NCI-H82 (cell line): ENCODE results near the gene MICAL2.

Experiments
- DNase-seq: peaks from one replicate; lab custom pipeline; 2025; lab: John Stamatoyannopoulos, UW

Gene MICAL2

DNA sequence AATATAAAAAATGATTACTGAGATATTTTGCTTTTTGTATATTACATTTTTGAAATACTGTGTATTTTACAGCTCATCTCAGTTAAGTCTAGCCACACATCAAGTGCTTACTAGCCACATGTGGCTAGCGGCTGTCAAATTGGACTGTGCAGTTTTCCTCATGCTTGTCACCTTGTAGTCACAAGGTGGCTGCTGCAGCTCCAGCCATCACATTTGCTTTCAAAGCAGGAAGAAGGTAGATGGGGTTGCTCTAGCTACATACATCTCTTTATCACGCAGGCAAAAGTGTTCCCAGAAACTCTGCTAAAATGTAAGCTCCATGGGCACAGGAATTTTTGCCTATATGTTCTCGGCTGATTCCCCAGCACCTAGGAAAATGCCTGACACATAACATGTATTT lies 61.5 kb downstream of the MICAL2 start:
- no peak for DNase-seq

DNA sequence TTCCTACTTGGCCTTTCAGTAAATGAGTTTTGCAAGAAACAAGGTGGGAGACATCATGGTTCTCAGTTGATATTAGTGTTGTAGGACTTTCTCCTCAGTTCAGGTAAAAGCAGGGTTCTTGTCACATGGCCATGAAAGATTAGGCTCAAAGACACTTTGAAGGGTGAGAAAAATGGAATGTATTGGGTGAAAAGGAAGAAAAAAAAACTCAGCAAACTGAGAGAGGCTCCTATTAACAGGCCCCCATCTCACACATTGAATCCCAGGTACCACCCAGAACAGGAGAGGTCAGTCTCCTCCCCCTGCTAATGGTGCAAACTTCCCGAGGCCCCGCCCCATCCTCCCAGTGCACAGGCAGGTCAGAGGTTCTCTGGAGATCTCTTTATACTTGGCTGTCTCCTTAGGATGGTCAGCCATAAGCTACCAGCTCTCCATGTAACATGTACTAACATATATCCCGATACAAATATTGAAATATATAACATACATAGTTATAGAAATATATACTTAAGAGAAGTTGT lies 62.2 kb downstream of the MICAL2 start:
- no peak for DNase-seq

DNA sequence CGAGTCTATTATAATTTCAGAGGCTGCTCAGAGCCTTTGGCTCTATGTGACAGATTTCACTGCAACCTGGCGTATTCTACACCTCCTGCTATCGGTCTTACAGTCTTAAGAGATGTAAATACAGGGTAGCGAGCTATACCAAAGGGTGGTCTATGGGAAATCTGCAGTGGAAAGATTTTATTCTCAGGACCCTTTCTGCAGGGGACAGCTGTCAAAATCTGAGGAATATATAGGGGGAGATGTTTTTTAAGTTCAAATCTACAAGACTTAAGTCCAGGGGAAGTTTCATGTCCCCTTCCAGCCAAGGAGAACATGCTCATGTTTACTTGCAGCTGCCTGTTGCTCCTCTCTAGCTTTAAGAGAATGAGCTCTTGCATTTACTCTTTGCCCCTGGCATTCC lies 62.7 kb downstream of the MICAL2 start:
- no peak for DNase-seq

DNA sequence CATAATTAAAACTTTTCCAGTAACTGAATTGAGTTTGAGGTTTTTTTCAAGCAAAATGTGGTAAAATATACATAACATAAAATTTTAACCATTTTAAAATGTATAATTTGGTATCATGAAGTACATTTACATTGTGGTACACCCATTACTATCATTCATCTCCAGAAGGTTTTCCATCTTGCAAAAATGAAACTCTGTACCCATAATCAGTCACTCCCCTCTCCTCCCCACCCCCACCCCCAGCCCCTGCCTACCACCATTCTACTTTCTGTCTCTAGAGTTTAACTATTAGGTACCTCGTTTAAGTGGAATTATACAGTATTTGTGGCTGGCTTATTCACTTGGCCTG lies 63.7 kb downstream of the MICAL2 start:
- no peak for DNase-seq

- no peak for DNase-seq
Observed at GRCh38 chr11:12174477-12175143, 64.2 kb downstream of the MICAL2 start.

DNA sequence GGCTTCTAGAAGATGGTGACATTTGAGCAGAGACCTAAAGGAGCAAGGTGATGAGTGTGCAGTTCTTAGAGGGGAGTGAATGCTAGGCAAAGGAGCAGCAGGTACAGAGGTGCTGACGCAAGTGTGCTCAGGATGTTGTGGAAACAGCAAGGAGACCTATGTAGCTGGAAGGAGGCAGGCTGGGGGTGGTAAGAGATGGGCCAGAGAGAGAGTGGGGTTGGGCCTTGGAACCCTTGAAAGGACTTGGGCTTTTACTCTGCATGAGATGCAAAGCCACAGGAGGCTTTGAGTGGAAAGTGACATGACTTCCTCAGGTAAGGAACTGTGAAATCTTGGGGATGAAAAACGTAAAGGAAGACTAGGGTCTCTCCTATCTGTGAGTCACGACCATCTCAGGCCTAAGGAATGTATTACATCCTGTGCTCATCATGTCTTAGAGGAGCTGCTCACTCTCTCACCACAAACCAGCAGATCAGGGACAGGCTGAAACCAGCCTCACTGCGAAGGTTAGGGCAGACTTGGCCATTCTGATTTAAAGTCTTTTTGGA lies 65.4 kb downstream of the MICAL2 start:
- DNase-seq, result no peak

- DNase-seq, result no peak
Observed at GRCh38 chr11:12176410-12176809, 66.0 kb downstream of the MICAL2 start.

DNA sequence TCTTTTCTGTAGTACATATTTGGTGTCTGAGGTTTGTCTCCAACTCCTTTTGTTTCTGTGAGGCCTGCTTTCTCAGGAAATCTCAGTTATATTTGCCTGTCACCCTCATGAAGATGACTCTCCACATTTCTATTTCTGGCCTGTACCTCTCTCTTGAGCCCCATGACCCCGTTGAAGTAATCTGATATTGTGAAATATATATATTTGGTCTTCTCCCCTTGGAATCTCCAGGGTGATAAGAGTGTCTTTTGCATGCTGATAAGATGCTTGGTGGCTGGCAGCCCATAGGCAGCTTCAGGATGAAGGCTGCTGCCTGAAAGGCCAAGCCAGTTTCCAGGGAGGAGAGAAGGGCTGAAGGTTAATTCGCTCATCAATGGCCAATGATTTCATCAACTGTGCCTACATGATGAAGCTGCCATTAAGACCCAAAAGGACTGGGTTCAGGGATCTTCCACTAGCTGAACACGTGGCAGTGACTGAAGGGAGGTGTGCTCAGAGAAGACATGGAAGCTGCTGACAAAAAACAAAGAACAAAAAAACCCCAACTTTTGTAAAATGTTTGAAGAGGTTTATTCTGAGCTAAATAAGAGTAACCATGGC lies 67.4 kb downstream of the MICAL2 start:
- DNase-seq, result no peak

DNA sequence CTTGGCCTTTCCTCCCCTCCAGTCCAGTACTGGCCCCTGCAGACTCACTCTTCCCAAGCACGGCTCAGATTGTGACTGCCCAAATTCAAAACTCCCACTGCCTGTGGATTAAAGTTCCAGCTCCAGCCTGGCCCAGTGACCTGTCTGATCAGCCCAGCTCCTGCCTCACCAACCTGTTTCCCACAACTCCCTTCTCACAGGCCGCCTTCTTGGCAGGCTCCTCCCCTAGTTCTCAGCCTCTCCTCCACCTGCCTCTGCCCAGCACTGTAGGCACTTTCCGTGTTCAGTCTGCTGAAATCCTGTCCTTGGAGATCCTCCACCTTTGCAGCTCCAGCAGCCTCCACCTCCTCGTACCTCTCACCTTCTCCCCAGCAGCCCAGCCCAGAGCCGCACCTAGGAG lies 68.6 kb downstream of the MICAL2 start:
- DNase-seq, result no peak

DNA sequence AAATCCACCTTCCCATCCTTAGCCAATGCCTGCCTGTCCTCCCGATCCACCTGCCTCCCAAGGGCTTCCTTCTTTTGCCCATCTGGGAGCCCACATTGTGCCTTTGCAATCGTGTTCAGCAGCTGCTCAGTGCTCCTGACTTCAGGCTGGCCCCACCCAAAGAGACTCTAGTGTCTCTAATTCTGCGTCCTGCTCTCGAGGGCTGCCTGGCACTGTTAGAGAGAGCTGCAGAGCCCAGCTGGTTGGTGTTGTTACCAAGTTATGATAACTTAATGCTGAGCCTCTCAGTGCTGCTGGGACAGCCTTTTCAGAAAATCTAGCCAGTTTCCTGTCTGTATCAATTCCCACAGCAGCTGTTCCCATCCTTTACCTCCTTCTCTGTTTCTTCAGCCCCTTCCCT lies 69.1 kb downstream of the MICAL2 start:
- no peak for DNase-seq

GRCh38 chr11:12180257-12181205 lies 70.1 kb downstream of the MICAL2 start:
- no peak for DNase-seq

DNA sequence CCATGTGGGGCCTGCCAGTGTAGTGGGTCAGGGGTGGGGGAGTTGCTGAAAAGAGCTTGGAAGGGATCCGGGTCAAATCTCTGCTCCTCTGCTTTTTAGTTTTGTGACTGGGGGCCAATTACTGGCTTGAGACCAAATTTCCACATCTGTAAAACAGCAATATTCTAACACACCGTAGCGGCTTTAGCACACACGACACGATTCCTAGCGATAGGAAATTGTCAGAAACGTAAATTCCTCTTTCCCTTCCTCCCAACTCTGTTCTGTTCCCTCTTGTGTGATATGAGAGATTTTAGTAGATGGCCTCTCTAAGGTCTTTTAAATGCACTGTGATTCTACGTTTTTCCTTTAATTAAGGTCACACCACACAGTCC lies 71.9 kb downstream of the MICAL2 start:
- DNase-seq, result no peak

DNA sequence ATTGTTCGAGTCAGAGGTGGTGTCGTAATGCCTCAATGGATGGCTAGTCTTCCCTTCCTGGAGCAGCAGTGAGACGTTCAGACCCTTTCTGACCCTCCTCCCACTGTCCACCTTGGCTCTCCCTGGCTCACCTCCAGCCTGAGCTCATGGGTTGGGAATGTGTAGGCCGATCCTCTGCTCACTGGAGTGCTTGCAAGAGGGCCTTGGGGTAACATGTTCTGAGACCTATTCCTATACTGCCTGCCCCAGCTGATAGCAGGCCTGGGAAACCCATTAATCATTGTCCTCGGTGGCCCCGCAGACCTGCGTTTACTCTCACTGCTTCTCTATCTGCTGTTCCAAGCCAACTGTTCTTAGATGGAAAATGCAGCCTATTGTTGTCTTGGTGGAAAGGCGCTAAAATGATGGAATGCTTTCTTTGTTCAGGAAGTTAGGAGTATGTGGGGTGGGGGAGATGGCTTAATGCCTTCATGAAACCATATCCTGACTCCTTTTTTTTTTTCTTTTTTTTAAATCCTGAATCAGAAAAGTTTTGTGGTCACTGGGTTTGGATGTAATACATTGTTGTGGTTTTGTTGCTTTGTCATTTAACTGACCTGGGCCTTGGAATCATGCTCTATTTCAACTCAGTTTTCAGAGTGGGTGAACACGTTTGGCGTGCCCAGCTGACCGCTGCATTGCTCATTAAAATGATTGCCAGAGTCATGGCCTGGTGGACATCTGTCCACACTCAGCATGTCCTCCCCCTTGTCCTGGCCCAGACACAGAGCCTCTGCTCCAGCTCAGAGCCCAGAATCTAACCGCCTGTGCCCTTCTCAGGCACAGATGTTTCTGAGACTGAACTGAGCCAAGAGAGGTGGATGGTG lies 72.5 kb downstream of the MICAL2 start:
- DNase-seq, result no peak

GRCh38 chr11:12183827-12184620 lies 73.6 kb downstream of the MICAL2 start:
- no peak for DNase-seq

DNA sequence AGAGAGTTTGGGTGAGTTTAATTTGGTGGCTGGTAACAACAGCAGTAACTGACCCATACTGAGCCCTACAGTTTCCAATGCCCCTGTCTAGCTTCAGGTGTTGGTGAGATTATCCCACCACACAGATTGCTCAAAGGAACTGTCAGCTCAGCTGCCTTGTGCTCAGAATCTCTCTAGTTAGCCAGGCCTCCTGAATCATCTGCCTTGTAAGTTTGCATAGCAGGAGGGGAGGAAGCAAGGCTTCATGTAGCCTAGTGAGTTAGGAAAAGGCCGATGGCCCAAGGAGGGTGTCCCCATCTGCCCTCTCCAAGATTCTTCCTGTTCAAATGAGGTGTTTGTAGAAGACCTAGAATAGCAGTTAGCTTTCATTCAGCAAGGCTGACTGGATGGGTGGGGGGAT lies 74.3 kb downstream of the MICAL2 start:
- DNase-seq, result peak; percentile 22

DNA sequence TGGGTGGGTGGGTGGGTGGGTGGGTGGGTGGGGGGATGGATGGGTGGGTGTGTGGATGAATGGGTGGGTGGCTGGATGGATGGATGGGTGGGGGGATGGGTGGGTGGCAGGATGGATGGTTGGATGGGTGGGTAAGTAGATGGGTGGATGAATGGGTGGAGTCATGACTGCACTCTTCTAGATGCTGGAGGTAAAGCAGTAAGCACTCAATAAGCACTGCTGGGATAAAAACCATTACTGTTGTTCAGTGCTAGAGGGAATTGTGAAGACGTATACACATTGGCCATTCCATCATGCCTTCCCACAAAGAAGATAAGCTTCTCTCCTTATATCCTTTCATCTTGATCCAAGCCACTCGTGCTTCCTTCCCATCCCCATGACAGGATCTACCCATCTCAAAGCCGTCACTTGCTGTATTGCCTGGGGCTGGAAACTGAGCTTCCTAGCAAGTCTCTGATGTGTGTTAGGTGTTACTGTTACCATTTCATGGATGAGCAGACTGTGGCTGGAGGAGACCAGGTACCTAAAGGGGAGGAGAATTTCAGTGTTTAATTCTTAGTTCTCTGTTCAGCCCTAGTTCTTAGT lies 74.8 kb downstream of the MICAL2 start:
- no peak for DNase-seq

DNA sequence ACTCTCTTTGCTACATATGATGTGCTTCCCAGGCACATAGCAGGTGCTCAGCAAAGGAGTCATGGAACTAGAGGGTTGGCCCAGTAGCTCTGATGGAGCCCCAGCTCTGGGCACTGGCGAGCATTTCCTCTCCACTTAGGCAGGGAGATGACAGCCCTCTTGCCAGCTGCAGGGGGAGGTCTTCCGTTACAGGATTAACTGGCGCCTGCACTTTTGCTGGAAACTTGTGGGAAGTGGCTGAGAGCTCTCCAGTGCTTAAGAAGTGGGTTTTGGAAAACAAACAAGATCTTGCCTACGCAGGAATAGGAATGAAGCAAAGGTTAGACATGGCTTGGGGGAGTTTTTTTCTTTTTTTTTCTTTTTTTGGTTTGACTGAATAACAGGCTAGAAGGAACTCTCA lies 75.5 kb downstream of the MICAL2 start:
- DNase-seq, result peak; percentile 87

- peak; percentile 68 for DNase-seq
Observed at GRCh38 chr11:12186701-12187100, 76.3 kb downstream of the MICAL2 start.

GRCh38 chr11:12187399-12187798 lies 77.0 kb downstream of the MICAL2 start:
- DNase-seq, result no peak

GRCh38 chr11:12188548-12189317 lies 78.3 kb downstream of the MICAL2 start:
- DNase-seq, result no peak
